Smooth muscle cell (in vitro differentiated cells): Measurements from ENCODE around the gene PPP2R5D. TPM values are rescaled to one million over a fixed set of nuclear protein-coding genes. Genes with fewer than 3 reads are reported as not detected.

Experiments
- DNase-seq: peaks from one replicate; lab custom pipeline; 2025; ENCODE audit not compliant: unreplicated experiment; lab: John Stamatoyannopoulos, UW
- H2AFZ ChIP-seq: fragments of 200-600 bp; sonication (generic); 2 replicates; pipeline ENCODE4 v1.6.0; 2016; ENCODE audit warnings: antibody characterized with exemption, low read depth, mild to moderate bottlenecking
- H3F3A ChIP-seq: fragments of 200-600 bp; sonication (generic); 2 replicates; pipeline ENCODE4 v1.6.0; 2017; ENCODE audit warnings: antibody characterized with exemption, low read depth
- H3K27ac ChIP-seq: fragments of 200-600 bp; sonication (generic); 2 replicates; pipeline ENCODE4 v1.5.1; 2016; ENCODE audit warnings: low read depth, mild to moderate bottlenecking
- H3K27me3 ChIP-seq: fragments of 200-600 bp; sonication (generic); 2 replicates; pipeline ENCODE4 v1.6.1; 2016; ENCODE audit warnings: low read depth, mild to moderate bottlenecking
- H3K36me3 ChIP-seq: fragments of 200-600 bp; sonication (generic); 2 replicates; pipeline ENCODE4 v1.5.1; 2016; ENCODE audit warnings: low read depth
- H3K4me1 ChIP-seq: fragments of 200-600 bp; sonication (generic); 2 replicates; pipeline ENCODE4 v1.5.1; 2016; ENCODE audit warnings: low read depth
- H3K4me2 ChIP-seq: fragments of 200-600 bp; sonication (generic); 2 replicates; pipeline ENCODE4 v1.6.0; 2016; ENCODE audit warnings: mild to moderate bottlenecking
- H3K4me3 ChIP-seq: fragments of 200-600 bp; sonication (generic); 2 replicates; pipeline ENCODE4 v1.5.1; 2016; ENCODE audit warnings: mild to moderate bottlenecking
- H3K79me2 ChIP-seq: fragments of 200-600 bp; sonication (generic); 2 replicates; pipeline ENCODE4 v1.6.0; 2016; ENCODE audit warnings: low read depth, mild to moderate bottlenecking
- H3K9ac ChIP-seq: fragments of 200-600 bp; sonication (generic); 2 replicates; pipeline ENCODE4 v1.6.0; 2016; ENCODE audit warnings: low read depth
- H3K9me3 ChIP-seq: fragments of 200-600 bp; sonication (generic); replicated peaks from 2 replicates; pipeline ENCODE4 v1.5.1; 2016; ENCODE audit warnings: low read depth
- H4K20me1 ChIP-seq: fragments of 200-600 bp; sonication (generic); 2 replicates; pipeline ENCODE4 v1.6.0; 2016; ENCODE audit warnings: low read depth
- WGBS: methylation state at CpG from one replicate; pipeline ENCODE4 v1.1.7; 2016; ENCODE audit warnings: low lambda C conversion rate; 5-methylcytosine and 5-hydroxymethylcytosine counted together
- polyA plus RNA-seq: library from polyadenylated mRNA; unstranded; fragments of >200 nt; fragmentation: Nextera tagmentation; extraction: Ambion mirVana; gene quantifications from 2 replicates; pipeline ENCODE4 v1.2.1, GENCODE V29; 2016
- total RNA-seq: library from RNA; depleted of rRNA; stranded (reverse); fragments of >200 nt; gene quantifications from 2 replicates; pipeline ENCODE4 v1.2.3, GENCODE V29; 2014
- TF ChIP-seq, protein P1 (sequence below): fragments of 200-600 bp; sonication (generic); IDR thresholded peaks from 2 replicates; pipeline ENCODE4 v1.5.1; 2017; ENCODE audit warnings: borderline replicate concordance, mild to moderate bottlenecking, antibody characterized with exemption; ENCODE audit not compliant: insufficient read depth, poor library complexity, severe bottlenecking

Gene PPP2R5D
- total and polyA plus RNA-seq, 2 experiments from 2014 or later: 46.4 to 51.3 TPM

DNA sequence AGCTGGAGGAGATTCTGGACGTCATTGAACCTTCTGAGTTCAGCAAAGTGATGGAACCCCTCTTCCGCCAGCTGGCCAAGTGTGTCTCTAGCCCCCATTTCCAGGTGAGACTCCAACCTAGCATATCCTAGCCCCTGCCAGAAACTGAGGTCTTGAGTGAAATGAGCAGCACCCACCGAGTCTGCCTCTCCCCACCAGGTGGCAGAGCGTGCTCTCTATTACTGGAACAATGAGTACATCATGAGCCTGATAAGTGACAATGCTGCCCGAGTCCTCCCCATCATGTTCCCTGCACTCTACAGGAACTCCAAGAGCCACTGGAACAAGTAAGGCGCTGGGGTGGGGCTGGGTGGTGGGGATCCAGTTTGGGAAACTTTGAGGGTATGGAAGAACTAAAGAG, 24.8 kb downstream of the PPP2R5D start:
- Histone ChIP-seq H3K4me2 (no peak overlapping the region), H3K27ac (no peak overlapping the region), H3K9me3 (no peaks in the 10 kb centered on the region), H3K4me3 (no peak overlapping the region), H3K79me2 (peaks cover 19% of the 10 kb centered on the region), H3K36me3 (no peaks in the 10 kb centered on the region), H3K4me1 (peaks cover 6% of the 10 kb centered on the region), H3F3A (no peaks in the 10 kb centered on the region), H4K20me1 (no peaks in the 10 kb centered on the region), H3K27me3 (no peaks in the 10 kb centered on the region), H3K9ac (no peak overlapping the region), H2AFZ (no peak overlapping the region)
- WGBS: 82% methylated on average over 6 of the region's 6 CpGs
- TF ChIP-seq, protein P1, sequence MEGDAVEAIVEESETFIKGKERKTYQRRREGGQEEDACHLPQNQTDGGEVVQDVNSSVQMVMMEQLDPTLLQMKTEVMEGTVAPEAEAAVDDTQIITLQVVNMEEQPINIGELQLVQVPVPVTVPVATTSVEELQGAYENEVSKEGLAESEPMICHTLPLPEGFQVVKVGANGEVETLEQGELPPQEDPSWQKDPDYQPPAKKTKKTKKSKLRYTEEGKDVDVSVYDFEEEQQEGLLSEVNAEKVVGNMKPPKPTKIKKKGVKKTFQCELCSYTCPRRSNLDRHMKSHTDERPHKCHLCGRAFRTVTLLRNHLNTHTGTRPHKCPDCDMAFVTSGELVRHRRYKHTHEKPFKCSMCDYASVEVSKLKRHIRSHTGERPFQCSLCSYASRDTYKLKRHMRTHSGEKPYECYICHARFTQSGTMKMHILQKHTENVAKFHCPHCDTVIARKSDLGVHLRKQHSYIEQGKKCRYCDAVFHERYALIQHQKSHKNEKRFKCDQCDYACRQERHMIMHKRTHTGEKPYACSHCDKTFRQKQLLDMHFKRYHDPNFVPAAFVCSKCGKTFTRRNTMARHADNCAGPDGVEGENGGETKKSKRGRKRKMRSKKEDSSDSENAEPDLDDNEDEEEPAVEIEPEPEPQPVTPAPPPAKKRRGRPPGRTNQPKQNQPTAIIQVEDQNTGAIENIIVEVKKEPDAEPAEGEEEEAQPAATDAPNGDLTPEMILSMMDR: peak; percentile 24
- no peak for DNase-seq

DNA sequence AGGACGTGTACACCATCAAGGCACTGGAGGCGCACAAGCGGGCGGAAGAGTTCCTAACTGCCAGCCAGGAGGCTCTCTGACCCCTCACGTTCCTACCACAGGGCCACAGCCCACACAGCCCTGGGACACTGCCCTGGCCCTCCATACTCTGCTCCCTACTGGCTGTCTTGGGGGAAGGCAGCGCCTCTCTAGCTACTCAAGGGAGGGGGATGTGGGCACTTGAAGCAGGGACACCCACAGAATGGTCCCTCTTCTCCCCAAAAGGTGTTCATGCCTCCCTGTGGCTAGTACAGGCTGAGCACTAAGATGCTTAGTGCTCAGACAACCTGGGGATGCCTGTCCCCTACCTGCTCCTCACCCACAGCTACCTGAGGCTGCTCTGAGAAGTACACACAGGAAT, 26.8 kb downstream of the PPP2R5D start:
- Histone ChIP-seq H4K20me1 (peaks cover 10% of the 10 kb centered on the region), H3K4me1 (peaks cover 6% of the 10 kb centered on the region), H2AFZ (no peak overlapping the region), H3K27me3 (no peaks in the 10 kb centered on the region), H3F3A (no peaks in the 10 kb centered on the region), H3K4me2 (no peak overlapping the region), H3K36me3 (no peaks in the 10 kb centered on the region), H3K27ac (no peak overlapping the region), H3K9me3 (no peaks in the 10 kb centered on the region), H3K9ac (no peak overlapping the region), H3K79me2 (peaks cover 36% of the 10 kb centered on the region), H3K4me3 (no peak overlapping the region)
- 96% methylated on average over 6 of the region's 6 CpGs for WGBS
- no peak for DNase-seq
- TF ChIP-seq, protein P1: no peak

DNA sequence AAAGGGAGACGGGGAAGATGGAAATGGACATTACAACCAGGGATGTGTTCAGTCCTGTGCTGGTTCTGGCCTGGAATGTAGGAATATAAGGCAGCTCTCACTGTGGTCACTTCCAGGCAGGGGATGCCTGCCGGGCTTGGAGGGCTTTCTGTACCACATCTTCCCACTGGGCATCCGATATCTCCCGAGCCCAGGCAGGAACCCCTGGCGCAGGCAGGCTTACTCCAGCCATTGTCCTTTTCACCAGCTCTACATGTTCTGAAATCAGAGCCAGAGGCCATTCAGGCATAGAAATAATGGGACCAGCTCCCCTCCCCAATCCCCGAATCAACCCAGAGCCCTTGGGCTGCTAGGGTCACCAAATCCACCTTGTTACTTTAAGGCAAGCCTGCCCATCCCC, 28.0 kb downstream of the PPP2R5D start:
- Histone ChIP-seq H3K4me2 (peak overlapping the region; percentile 90), H3K79me2 (peaks cover 46% of the 10 kb centered on the region), H3K4me1 (peaks cover 6% of the 10 kb centered on the region), H3K27me3 (no peaks in the 10 kb centered on the region), H3K36me3 (no peaks in the 10 kb centered on the region), H3F3A (no peaks in the 10 kb centered on the region), H3K9ac (no peak overlapping the region), H2AFZ (no peak overlapping the region), H3K4me3 (peak overlapping the region; percentile 72), H4K20me1 (peaks cover 20% of the 10 kb centered on the region), H3K27ac (no peak overlapping the region), H3K9me3 (no peaks in the 10 kb centered on the region)
- TF ChIP-seq, protein P1: no peak
- no peak for DNase-seq
- WGBS: 97% methylated on average over 6 of the region's 6 CpGs

DNA sequence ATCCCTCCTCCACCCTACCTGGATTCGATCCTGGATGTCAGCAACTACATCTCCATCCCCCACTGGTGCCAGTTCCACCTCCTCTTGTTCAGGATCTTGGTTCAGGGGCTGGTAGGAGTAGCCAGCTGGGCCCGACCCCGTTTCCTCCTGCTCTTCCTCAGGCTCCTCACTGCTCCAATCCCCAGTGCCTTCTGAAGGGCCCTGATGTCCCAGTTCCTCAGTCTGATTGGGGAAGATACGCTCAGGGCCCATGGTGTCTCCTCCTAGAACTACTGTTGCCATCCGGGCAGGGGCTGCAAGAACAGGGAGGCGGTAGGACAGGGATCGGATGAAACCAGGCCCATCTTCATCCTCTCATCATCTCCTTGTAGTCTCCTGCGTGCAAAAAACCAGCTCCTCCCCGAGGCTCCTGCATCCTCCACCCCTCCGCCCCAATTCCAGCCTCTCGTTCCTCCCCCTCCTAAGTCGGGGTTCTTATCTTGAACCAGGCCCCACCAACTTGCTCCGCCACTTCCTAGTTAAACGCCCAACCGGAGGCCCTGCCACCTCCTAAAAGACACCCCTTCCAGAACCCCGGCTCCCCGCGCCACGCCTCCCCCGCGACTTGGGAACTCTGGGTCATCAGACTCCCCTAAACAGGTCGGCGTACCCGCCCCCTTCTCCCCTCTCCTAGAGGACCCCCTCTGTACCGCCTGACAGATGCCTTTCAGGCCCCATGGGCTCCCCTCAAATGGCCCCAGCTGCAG, 28.9 kb downstream of the PPP2R5D start:
- H3K9me3 ChIP-seq: no peaks in the 10 kb centered on the region
- H3K27ac ChIP-seq: peak overlapping the region; percentile 7
- TF ChIP-seq, protein P1: no peak
- peak overlapping the region; percentile 67 for H3K9ac ChIP-seq
- no peaks in the 10 kb centered on the region for H3K27me3 ChIP-seq
- peak overlapping the region; percentile 59 for H2AFZ ChIP-seq
- WGBS: 24% methylated on average over 9 of the region's 25 CpGs
- DNase-seq: no peak
- H3K79me2 ChIP-seq: peaks cover 48% of the 10 kb centered on the region
- peaks cover 20% of the 10 kb centered on the region for H4K20me1 ChIP-seq
- peaks cover 6% of the 10 kb centered on the region for H3K4me1 ChIP-seq
- no peaks in the 10 kb centered on the region for H3F3A ChIP-seq
- peak overlapping the region; percentile 90 for H3K4me2 ChIP-seq
- peak overlapping the region; percentile 72 for H3K4me3 ChIP-seq
- H3K36me3 ChIP-seq: no peaks in the 10 kb centered on the region
